ENCODE data around the gene BAIAP2.
A peak's percentile ranks its signal among the peaks of the same experiment; 100 is the strongest.

BAIAP2 gene

GRCh38 chr17:81034168-81034777 is 678 bp upstream of the BAIAP2 start:
- intact Hi-C loops (cut with DNase I) = no loop called here
- DNase-seq = peak in 3 of 10 donors; percentile 24 to 80 (median 60)

DNA sequence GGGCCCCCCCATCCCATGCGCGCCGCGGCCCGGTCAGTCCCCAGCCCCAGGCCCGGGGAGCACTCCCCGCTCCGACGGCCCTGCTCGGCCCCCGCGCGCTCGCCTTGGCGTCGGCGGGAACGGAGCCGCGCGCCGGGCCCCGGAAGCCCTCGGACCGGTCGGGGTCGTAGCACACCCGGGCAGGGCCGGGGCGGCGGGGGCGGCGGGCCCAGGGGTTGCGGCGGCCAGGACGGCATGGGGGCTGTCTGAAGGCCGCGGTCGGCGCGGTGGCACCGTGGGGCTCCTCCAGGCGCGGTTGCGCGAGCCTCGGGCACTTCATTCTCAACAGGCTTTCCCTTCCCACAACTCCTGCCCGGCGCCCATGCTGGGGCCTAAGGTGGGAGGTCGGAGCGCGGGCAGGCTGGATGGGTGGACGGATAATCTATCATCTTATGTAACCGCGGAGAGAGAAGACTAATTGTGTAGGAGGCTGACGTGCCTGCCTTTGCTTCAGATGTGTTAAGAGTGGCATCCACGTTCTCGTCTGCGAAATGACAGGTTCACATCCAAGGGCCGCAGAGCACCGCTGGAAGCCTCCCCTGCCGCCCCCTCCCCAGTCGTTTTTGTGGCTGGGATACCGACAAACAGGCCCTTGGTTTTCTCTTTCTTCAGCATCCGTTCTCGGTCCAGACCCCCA is 708 bp downstream of the BAIAP2 start:
- intact Hi-C loops (cut with DNase I) = no loop called here
- DNase-seq = peak in 4 of 10 donors; percentile 11 to 89 (median 47)

DNA sequence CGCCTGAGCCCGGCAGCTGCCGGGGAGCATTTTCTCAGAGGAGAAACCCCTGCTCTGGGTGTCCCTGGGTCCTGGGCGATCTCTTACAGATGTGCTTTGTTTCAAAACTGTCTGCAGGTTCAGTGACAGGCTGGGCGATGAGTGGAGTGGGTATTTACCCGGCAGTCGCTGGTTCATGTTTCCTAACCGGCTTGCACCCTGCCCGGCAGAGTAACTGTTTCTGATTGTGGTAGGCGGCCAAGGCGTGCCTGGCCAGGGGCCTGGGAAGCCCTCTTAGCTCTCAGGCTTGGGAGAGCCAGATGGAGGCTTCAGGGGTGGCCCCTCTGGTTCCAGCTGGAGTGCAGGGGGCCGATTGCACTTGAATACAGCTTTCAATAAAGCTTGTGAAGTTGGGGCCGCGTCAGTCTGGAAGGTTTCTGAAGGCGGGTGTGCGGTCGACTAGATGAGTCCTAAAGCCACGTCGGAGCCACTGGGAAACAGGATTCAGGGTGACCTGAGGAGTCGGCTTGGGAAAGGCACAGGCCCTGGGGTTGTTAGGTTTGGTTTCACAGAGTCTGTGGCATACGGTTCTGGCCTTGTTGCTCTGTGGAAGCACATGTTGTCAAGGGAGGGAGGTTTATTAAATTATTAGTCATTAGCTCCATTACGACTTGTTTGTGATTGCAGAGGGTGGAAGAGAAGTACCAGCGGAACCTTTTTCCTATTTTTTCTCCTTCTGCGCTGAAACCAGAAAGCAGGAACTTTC is 1.4 kb downstream of the BAIAP2 start:
- peak in 1 of 10 donors; percentile 68 for DNase-seq
- intact Hi-C loops (cut with DNase I) = no loop called here

DNA sequence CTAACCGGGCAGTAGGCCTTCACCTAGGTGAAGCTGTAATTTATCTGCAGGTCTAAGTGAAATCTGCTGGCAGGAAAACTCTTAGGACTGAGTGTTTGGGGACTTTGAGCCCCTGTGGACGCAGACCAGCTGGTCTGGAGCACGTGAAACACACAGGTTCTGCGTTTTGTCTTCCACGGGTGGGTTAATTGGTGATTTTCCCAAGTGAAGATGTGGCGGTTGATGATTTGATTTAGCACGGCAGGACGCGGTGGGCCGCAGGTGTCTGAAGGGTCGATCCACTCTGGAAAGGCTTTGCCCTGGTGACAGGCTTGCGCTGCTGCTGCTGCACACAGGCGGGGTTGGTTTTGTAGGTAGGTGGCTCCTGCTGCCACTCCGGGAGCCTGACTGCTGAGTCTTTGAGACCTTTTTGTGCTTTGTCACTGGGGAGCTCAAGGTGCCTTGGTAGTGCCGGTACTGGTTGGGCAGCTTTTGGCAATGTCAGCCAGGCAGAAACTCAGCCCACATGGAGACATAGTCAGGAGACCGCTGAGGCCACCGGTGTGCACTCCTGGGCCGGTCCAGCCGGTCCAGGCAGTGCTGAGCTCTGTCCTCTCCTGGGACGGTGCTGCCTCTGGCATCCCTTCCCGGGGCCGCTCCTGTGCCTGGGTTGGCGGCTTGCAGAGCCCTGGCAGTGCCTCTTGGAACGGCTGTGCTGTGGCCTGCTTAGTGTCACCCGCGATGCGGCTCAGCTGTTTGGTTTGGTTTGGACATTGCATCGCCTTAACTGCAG is 2.3 kb downstream of the BAIAP2 start:
- intact Hi-C loops (cut with DNase I) = no loop called here
- DNase-seq = peak in 3 of 10 donors; percentile 15 to 85 (median 80)

DNA sequence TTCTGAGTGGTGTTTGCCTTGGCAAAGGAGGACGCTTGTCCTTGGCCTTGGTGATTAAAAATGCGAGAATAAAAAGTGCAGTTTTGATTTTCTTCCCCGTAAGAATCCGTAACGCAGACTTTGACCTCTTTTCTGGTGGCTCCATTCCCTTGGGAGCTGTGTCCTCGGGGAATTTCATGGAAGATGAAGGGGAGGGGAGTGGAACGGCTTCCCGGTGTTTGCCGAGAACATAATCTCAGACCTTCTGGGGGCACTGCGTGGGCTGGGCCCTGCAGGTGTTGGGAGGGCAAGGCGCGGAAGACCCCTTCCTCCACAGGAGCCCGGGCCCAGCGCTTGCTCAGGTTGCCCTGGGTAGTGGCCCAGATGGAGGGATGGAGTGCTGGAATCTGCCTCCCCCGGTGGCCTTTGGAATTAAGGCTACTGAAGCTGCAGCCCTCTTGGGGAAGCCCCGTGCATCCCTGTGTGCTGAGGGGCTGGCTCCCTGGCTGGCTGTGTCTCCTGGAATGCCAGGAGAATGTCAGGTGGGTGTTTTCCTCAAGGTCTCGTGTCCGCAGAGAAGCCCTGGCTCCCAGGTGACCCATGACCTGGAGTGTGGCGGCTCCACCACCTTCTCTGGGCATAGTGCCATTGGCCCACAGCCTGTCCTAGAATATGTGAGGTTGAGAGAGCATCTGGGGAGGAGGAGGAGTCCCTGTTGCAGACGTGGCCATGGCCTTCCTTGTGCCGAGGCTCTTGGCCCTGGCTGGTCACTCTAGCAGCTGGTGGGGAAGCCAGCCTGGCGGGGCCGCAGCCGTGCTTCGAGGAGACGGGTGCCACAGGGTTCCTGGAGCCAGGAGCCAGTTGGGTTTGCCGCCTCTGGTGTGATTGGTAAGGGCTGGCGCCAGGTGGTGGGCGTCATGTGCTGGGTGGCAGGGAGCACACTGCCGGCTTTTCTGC is 3.1 kb downstream of the BAIAP2 start:
- intact Hi-C loops (cut with DNase I) = no loop called here
- peak in 5 of 10 donors; percentile 56 to 93 (median 88) for DNase-seq

GRCh38 chr17:81039096-81039495 is 4.1 kb downstream of the BAIAP2 start:
- intact Hi-C loops (cut with DNase I) = no loop called here
- DNase-seq = no peak

GRCh38 chr17:81039854-81040758 is 5.2 kb downstream of the BAIAP2 start:
- intact Hi-C loops (cut with DNase I) = no loop called here
- DNase-seq = peak in 5 of 10 donors; percentile 52 to 95 (median 88)

DNA sequence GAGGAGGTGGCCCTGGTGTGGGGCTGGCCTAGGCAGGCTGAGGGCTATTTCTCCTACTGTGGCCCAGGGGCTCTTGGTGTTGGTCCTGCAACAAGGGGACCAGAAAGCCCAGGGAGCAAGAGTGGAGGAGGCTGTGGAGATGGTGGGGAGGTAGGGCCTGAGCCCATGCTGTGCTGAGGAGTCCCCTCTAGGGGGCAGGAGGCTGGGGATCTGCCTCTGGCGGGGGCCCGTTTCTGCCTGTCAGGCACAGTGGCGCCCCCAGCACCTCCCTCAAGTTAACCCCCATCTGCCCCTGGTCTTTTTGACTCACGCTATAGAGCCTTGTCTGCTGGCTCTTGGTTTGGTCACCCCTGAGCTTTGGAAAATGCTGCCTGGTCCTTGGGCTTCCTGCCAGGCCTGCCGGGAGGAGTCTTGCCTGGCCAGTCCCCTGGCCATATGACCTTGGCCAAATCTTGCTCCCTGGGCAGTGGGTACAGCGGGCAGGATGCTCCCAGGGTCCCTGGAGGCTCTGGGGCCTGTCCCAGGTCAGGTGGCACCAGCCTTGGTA is 5.9 kb downstream of the BAIAP2 start:
- no peak for DNase-seq
- intact Hi-C loops (cut with DNase I) = no loop called here

GRCh38 chr17:81042606-81043005 is 7.7 kb downstream of the BAIAP2 start:
- intact Hi-C loops (cut with DNase I) = no loop called here
- no peak for DNase-seq

DNA sequence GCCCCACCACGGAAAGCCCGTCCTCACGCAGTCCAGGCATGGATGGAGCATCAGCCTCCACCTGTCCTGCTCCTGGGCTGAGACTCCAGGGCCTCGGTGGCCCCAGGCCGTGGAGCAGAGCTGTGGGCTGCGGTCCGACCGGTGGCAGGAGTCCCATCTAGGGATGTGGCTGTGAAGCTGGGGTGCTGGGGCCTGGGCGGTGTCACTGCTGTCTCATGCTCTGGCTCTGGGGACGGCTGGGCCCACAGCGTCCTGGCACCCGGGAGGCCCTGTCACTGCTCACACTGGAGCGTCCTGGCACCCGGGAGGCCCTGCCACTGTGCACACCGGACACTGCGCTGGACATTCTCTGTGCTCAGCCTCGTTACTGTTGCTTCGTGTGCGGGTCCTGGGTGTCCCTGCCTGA is 8.4 kb downstream of the BAIAP2 start:
- no peak for DNase-seq
- intact Hi-C loops (cut with DNase I) = no loop called here

GRCh38 chr17:81043725-81044427 is 8.9 kb downstream of the BAIAP2 start:
- intact Hi-C loops (cut with DNase I) = no loop called here
- DNase-seq = no peak

GRCh38 chr17:81044428-81044763 is 9.4 kb downstream of the BAIAP2 start:
- DNase-seq = no peak
- intact Hi-C loops (cut with DNase I) = no loop called here

GRCh38 chr17:81044764-81045589 is 10.0 kb downstream of the BAIAP2 start:
- intact Hi-C loops (cut with DNase I) = no loop called here

GRCh38 chr17:81045590-81046095 is 10.7 kb downstream of the BAIAP2 start:
- DNase-seq = no peak
- intact Hi-C loops (cut with DNase I) = no loop called here

More at GRCh38 chr17:81044764-81045589, 10.0 kb downstream of the BAIAP2 start:
- DNase-seq = peak in 3 of 10 donors; percentile 52 to 92 (median 85)

GRCh38 chr17:81046132-81046769 is 11.3 kb downstream of the BAIAP2 start:
- no peak for DNase-seq
- intact Hi-C loops (cut with DNase I) = no loop called here

DNA sequence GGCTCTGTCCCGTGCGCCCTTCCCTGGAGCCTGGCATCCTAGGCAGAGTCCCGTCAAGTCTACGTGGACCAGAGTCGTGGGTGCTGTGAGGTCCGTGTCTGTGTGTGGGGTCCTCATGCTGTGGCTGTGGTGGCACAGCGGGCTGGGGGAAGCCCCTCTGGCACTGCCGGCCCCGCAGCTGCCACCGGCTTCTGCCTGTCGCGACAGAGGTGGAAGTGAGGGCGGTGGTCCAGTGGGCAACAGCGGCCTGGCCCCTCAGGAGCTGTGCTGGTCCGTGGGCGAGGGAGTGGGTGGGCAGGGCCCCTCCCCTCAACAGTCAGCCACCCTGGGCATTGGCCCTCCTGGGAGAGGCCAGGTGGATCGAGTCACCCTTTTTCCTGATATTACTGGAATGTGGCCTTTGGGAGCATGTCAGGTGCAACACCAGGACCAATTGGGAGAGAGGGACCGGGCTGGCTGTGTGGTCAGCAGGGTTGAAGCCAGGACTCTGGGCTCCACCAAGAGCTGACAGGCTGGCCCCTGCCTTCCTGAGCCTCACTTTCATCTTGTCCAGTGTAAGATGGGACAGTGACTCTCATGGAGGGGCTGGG is 11.9 kb downstream of the BAIAP2 start:
- intact Hi-C loops (cut with DNase I) = no loop called here
- no peak for DNase-seq
